CD4-positive, alpha-beta T cell treated with Interleukin-6 at 100 ng/mL for 8 hours (primary cell): ENCODE results near the gene ANKRD40CL.
A peak's percentile ranks its signal among the peaks of the same experiment; 100 is the strongest.
"Not testable (repeated sequence)": the region's sequence is repeated elsewhere in the genome, so short reads cannot be mapped to it uniquely, and the experiment has no call there.

Source experiments
- DNase-seq: peaks from one replicate; pipeline ENCODE4 v3.0.0-alpha.2; 2020; ENCODE audit warnings: mixed read lengths, low spot score

The ANKRD40CL gene

GRCh38 chr17:50762177-50762576 is 5.1 kb downstream of the ANKRD40CL start:
- no peak for DNase-seq

GRCh38 chr17:50758989-50759544 is 8.3 kb downstream of the ANKRD40CL start:
- no peak for DNase-seq

GRCh38 chr17:50758524-50758923 is 8.8 kb downstream of the ANKRD40CL start:
- no peak for DNase-seq

GRCh38 chr17:50754521-50754920 is 12.8 kb downstream of the ANKRD40CL start:
- no peak for DNase-seq

- DNase-seq = no peak
Observed at GRCh38 chr17:50749245-50749644, 18.1 kb downstream of the ANKRD40CL start.

GRCh38 chr17:50745631-50746030 is 21.7 kb downstream of the ANKRD40CL start:
- no peak for DNase-seq

GRCh38 chr17:50739098-50739497 is 28.2 kb downstream of the ANKRD40CL start:
- DNase-seq = no peak

GRCh38 chr17:50737118-50737698 is 30.1 kb downstream of the ANKRD40CL start:
- no peak for DNase-seq

GRCh38 chr17:50735287-50735686 is 32.0 kb downstream of the ANKRD40CL start:
- DNase-seq = no peak

GRCh38 chr17:50731575-50732460 is 35.5 kb downstream of the ANKRD40CL start:
- DNase-seq = no peak

- no peak for DNase-seq
Observed at GRCh38 chr17:50728881-50729765, 38.2 kb downstream of the ANKRD40CL start.

GRCh38 chr17:50728112-50728429 is 39.2 kb downstream of the ANKRD40CL start:
- DNase-seq = no peak

GRCh38 chr17:50725769-50726655 is 41.3 kb downstream of the ANKRD40CL start:
- no peak for DNase-seq

GRCh38 chr17:50724622-50725021 is 42.7 kb downstream of the ANKRD40CL start:
- not testable (repeated sequence) for DNase-seq

- no peak for DNase-seq
Observed at GRCh38 chr17:50722746-50723145, 44.6 kb downstream of the ANKRD40CL start.

GRCh38 chr17:50721194-50722010 is 45.9 kb downstream of the ANKRD40CL start:
- DNase-seq = peak; percentile 24

- no peak for DNase-seq
Observed at GRCh38 chr17:50719924-50720794, 47.2 kb downstream of the ANKRD40CL start.

- peak; percentile 89 for DNase-seq
Observed at GRCh38 chr17:50719144-50719923, 48.0 kb downstream of the ANKRD40CL start, which contains the start of gene LUC7L3. Gene LUC7L3, plus strand, starts transcription at chr17:50719603. Its CDS starts 130 bp downstream, at chr17:50719733.
